ENCODE results near the gene SLC5A1.

- TF ChIP-seq CTCF (IDR thresholded peaks at IDR 0.05) (no peak), POLR2A (IDR thresholded peaks at IDR 0.05) (no peak)
Observed at GRCh38 chr22:32088084-32088483, 45.0 kb downstream of the SLC5A1 start.
